ENCODE data around the gene DMBX1. TPM values are rescaled to one million over a fixed set of nuclear protein-coding genes. Genes with fewer than 3 reads are reported as not detected.

Gene DMBX1
- total RNA-seq (1 to 10 TPM; 1.7 to 2.0 TPM), polyA plus RNA-seq (ENCODE audit: insufficient read depth, low read depth, low replicate concordance) (1.1 TPM)
- long read RNA-seq, donor 1, result 0 reads
- long read RNA-seq, donor 2, result 0 reads

GRCh38 chr1:46489638-46490405 is at the start of gene DMBX1:
TSS of gene DMBX1 (plus strand) at chr1:46489836. CDS start at chr1:46507011, 17,175 bp downstream.
- peak within 1 kb of the TSS; percentile 34 to 49 for H3K4me3 ChIP-seq
- no peaks in the 10 kb centered on the region for H3K27me3 ChIP-seq
- 2 to 3% methylated on average over 52 to 69 of the region's 74 CpGs for WGBS, 2 donors
- H3K27ac ChIP-seq, result no peak within 1 kb of the TSS
- intact Hi-C loops (cut with DNase I; ENCODE audit: low total_unique reads), result no loop called here
- peaks cover 10% of the 10 kb centered on the region for H3K4me1 ChIP-seq
- peak; percentile 66 for DNase-seq
- TF ChIP-seq POLR2A (IDR thresholded peaks at IDR 0.05) (no peak), CTCF (IDR thresholded peaks at IDR 0.05) (no peak)
- no peaks in the 10 kb centered on the region for H3K36me3 ChIP-seq (ENCODE audit: low read depth, missing control alignments)
- H3K9me3 ChIP-seq, result no peaks in the 10 kb centered on the region

GRCh38 chr1:46440478-46440877 is 49.2 kb upstream of the DMBX1 start:
- intact Hi-C loops (cut with DNase I; ENCODE audit: low total_unique reads), result loop anchor here (10.0 kb wide), 1 partner anchor 84 kb away; no protein-coding TSS in a partner anchor
- Histone ChIP-seq H3K27me3 (no peaks in the 10 kb centered on the region), H3K4me3 (no peak overlapping the region), H3K36me3 (ENCODE audit: low read depth, missing control alignments) (no peaks in the 10 kb centered on the region), H3K27ac (no peak overlapping the region), H3K4me1 (no peaks in the 10 kb centered on the region), H3K9me3 (no peaks in the 10 kb centered on the region)
- DNase-seq, result no peak
- WGBS, 2 donors, result 88 to 100% methylated on average over 2 of the region's 2 CpGs
- no peak for TF ChIP-seq CTCF (IDR thresholded peaks at IDR 0.05)
- TF ChIP-seq POLR2A (IDR thresholded peaks at IDR 0.05), result no peak

DNA sequence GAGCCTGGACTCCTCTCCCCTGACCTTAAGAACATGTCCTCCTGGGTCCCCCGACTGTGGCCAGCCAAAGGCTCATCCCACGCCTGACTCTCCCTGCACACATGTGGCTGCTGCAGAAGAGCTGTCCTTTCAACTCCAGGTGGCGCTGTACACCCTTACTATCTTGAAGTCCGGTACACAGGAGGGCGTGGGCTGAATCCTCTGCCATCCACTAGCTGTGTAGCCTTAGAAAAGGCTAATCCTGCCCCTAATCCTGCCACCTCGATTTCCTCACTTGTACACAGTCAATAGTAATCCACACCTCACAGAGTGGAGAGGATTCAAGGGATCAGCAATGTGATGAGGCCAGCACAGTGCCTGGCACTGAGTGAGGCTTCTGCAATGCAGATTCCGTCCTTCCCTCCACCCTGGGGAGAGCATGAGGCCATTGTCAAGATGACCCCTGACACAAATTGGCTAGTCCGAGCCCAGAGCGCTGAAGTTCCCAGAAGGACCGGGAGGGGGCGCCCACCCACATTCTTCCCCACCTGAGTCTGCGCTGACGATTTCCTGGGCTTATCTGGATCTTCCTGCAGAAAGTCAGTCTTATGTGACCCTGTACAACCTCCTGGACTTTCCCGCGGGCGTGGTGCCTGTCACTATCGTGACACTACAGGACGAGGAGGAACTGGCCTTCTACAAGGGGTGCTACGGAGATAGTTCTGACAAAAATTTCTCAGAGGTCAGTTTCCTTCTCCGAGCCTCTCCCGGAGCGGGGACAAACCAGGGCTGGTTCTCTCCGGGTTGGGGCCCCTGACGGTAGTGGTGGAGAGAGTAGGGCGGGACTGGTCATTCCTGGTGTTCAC is 47.1 kb upstream of the DMBX1 start:
- Histone ChIP-seq H3K9me3 (no peaks in the 10 kb centered on the region), H3K27me3 (no peaks in the 10 kb centered on the region), H3K4me1 (no peaks in the 10 kb centered on the region), H3K27ac (peak overlapping the region in 1 of 2 donors; percentile 1), H3K36me3 (ENCODE audit: low read depth, missing control alignments) (no peaks in the 10 kb centered on the region), H3K4me3 (peak overlapping the region in 1 of 2 donors; percentile 49)
- TF ChIP-seq POLR2A (IDR thresholded peaks at IDR 0.05), result no peak
- TF ChIP-seq CTCF (IDR thresholded peaks at IDR 0.05), result peak; percentile 74 to 93 (median 78)
- peak; percentile 90 for DNase-seq
- intact Hi-C loops (cut with DNase I; ENCODE audit: low total_unique reads), result loop anchor here (10.0 kb wide), 1 partner anchor 82 kb away; no protein-coding TSS in a partner anchor
- WGBS, 2 donors, result 8 to 9% methylated on average over 21 to 25 of the region's 25 CpGs

DNA sequence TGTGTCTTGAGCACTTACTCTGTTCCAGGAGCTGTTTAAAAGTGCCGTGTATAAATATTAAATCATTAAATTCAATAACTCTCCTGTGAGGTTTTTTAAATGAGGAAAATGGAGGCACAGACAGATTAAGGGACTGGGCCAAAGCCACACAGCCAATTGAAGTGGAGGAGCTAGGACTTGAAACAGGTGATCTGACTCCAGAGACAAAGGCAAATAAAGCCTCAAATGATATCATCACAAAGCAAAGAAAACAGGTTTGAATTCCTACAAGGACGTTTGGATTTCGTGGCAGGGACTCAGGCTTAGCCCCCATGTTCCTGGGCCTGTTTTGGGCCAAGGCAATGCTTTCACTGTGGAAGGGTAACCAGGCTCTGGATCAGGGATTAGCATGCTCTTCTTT is 45.2 kb upstream of the DMBX1 start:
- Histone ChIP-seq H3K27ac (no peak overlapping the region), H3K4me1 (no peaks in the 10 kb centered on the region), H3K9me3 (no peaks in the 10 kb centered on the region), H3K4me3 (no peak overlapping the region), H3K27me3 (no peaks in the 10 kb centered on the region), H3K36me3 (ENCODE audit: low read depth, missing control alignments) (no peaks in the 10 kb centered on the region)
- DNase-seq, result no peak
- WGBS, 2 donors, result 81 to 87% methylated on average over 3 of the region's 3 CpGs
- intact Hi-C loops (cut with DNase I; ENCODE audit: low total_unique reads), result loop anchor here (10.0 kb wide), 1 partner anchor 80 kb away; no protein-coding TSS in a partner anchor
- TF ChIP-seq POLR2A (IDR thresholded peaks at IDR 0.05), result no peak
- TF ChIP-seq CTCF (IDR thresholded peaks at IDR 0.05), result no peak
